Inflammatory macrophage (primary cell): ENCODE results near the gene FAM83E.

Experiments
- DNase-seq, 2 donors: peaks; one replicate each; pipeline ENCODE4 v3.0.0-alpha.2; 2020 to 2022

FAM83E gene

DNA sequence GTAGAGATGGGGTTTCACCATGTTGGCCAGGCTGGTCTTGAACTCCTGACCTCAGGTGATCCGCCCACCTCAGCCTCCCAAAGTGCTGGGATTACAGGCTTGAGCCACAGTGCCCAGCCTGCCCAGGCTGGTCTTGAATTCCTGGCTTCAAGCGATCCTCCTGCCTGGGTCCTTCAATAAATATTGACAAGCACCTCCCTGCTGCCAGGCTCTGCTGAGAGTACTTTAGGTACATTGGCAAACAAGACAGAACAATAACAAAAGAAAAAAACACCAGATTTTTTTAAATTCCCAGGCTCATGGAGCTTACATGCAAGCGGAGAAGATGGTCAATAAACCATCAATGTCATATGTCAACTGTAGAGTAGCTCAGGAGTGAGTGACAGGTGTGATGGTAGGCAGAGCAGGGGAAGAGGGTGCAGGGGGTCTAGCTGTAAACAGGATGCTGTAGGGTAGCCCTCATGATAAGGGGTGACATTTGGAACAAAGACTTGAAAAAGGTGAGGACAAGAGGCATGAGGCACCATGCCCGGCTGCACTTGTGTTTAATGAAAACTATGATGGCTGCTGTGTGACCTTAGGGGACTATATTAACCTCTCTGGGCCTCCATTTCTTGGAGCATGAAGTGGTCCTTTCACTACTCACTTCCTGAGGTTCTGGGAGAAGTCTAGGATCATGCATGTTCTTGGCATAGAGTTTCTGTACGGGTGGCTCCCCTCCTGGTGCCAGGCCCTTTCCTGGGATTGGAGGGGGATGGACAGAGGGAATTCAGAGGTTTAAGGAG, 43.3 kb downstream of the FAM83E start:
- no peak for DNase-seq

DNA sequence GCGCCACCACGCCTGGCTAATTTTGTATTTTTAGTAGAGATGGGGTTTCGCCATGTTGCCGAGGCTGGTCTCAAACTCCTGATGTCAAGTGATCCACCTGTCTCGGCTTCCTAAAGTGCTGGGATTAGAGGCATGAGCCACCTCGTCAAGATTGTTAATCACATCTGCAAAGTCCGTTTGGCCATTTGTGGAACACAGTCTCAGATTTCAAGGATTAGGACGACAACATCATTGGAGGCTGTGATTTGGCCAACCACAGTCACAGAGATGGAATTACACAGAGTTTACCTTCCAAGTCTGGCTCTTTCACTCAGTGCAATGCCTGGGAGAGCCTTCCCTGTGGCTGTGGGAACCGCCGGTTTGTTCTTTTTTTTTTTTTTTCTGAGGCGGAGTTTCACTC, 45.1 kb downstream of the FAM83E start:
- DNase-seq, result no peak

DNA sequence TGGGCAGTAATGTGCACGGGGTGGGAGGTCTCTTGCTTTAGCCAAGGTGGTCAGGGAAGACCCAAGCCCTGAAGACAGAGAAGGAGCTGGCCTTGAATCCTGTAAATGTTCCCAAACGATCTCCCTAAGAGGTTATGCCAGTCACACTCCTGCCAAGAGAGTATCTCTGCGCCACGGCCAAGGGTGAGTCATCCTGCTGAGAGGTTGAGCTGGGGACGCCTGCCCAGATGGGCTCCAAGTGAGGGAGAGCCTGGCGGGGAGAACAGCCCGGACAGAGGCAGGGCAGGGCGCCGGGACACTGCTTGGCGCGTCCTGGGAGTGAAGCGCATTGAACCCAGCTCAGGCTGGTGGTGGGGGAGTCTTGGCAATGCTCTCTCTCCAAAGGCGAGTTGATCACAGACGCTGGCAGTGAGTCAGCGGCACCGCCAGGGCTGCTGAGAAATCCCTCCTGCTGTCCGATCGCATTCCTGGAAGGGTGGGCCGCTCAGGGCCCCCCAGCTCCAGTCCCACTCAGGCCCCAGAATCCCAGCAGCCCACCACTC, 46.5 kb downstream of the FAM83E start:
- no peak for DNase-seq

DNA sequence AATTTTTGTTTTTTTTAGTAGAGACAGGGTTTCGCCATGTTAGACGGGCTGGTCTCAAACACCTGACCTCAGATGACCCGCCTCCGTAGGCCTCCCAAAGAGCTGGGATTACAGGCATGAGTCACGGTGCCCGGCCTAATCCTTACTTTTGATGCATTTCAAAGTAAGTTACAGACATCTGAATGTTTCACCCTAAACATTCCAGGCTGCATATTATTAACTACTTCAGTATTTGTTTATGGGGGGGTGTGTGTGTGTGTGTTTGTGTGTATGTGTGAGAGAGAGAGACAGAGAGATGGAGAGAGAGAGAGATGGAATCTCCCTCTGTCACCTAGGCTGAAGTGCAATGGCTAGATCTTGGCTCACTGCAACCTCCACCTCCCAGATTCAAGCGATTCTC, 49.8 kb downstream of the FAM83E start:
- DNase-seq, result no peak
